Measurements from ENCODE around the gene MGAM2.

The MGAM2 gene

DNA sequence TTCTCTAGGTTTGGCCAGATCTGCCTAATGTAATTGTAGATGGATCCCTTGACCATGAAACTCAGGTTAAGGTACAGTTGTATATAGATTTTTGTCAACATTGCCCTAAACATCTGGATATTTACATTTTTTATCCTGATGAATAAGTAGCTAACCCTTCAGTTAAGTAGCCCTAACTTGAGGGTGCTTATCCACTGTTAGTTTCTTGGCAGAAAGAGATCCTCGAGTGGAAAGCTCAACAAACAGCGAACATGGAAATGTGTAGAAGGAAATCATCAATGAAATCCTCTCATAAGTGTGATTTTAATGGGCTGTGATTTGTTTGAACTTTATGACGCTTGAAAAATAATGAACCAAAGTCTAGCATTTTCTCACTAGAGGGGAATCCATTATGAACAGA, 73.6 kb downstream of the MGAM2 start:
- H3K4me3 ChIP-seq = no peak overlapping the region
- TF ChIP-seq, protein P1, sequence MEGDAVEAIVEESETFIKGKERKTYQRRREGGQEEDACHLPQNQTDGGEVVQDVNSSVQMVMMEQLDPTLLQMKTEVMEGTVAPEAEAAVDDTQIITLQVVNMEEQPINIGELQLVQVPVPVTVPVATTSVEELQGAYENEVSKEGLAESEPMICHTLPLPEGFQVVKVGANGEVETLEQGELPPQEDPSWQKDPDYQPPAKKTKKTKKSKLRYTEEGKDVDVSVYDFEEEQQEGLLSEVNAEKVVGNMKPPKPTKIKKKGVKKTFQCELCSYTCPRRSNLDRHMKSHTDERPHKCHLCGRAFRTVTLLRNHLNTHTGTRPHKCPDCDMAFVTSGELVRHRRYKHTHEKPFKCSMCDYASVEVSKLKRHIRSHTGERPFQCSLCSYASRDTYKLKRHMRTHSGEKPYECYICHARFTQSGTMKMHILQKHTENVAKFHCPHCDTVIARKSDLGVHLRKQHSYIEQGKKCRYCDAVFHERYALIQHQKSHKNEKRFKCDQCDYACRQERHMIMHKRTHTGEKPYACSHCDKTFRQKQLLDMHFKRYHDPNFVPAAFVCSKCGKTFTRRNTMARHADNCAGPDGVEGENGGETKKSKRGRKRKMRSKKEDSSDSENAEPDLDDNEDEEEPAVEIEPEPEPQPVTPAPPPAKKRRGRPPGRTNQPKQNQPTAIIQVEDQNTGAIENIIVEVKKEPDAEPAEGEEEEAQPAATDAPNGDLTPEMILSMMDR (IDR thresholded peaks at IDR 0.05) = no peak
- no peak for DNase-seq (ENCODE audit: low spot score)
- H3K27ac ChIP-seq = no peak overlapping the region

DNA sequence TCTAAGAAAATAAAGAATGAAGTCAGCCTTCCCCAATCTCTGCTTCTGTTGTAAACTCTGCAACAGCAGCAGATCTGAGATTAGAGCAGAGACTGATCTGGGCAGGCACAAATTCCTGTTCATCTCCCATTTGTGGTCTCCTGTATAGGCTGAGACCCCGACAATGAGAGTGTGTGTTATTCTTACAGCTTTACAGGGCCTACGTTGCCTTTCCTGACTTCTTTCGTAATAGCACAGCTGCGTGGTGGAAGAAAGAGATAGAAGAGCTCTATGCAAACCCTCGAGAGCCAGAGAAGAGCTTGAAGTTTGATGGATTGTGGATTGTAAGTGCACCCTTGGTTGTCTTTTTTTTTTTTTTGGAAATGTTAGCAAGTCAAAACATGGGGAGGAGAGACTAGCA, 74.3 kb downstream of the MGAM2 start:
- Histone ChIP-seq H3K4me3 (no peak overlapping the region), H3K27ac (no peak overlapping the region)
- TF ChIP-seq, protein P1 (IDR thresholded peaks at IDR 0.05) = no peak
- DNase-seq (ENCODE audit: low spot score) = no peak

DNA sequence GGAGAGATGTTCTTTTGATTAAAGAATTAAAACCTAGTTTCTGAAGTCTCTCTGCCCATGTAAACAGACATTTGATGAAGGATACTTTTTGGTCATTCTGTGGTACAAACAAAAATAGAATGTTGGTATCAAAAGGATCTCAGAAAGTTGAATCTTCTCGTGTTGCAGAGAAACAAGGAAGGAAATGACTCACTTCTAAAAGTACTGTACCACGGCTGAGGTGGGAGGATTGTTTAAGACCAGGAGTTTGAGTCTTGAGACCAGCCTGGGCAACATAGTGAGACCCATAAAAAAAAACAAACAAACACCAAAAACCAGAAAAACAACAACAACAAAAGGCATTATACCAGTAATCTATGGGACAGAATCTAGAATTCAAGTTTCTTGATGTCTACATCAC, 76.6 kb downstream of the MGAM2 start:
- Histone ChIP-seq H3K27ac (no peak overlapping the region), H3K4me3 (no peak overlapping the region)
- TF ChIP-seq, protein P1 (IDR thresholded peaks at IDR 0.05) = no peak
- DNase-seq (ENCODE audit: low spot score) = no peak

DNA sequence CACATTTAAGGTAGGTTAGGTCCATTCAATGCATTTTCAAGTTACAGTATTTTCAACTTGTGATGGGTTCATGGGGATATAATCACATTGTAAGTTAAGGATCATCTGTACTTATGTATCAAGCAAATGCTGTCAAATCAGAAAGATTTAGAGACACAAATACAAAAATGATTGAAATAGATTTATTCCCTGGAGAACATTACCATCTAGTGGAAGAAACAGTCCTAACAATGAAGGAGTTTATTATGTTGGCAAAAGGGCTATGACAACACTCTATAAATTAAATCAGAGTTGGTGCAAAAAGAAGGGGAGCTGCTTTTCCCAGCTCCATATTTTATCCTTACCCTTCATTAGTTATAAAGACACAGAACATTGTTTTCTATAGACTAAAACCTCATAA, 77.3 kb downstream of the MGAM2 start:
- H3K27ac ChIP-seq = no peak overlapping the region
- H3K4me3 ChIP-seq = no peak overlapping the region
- TF ChIP-seq, protein P1 (IDR thresholded peaks at IDR 0.05) = peak; percentile 11
- no peak for DNase-seq (ENCODE audit: low spot score)

DNA sequence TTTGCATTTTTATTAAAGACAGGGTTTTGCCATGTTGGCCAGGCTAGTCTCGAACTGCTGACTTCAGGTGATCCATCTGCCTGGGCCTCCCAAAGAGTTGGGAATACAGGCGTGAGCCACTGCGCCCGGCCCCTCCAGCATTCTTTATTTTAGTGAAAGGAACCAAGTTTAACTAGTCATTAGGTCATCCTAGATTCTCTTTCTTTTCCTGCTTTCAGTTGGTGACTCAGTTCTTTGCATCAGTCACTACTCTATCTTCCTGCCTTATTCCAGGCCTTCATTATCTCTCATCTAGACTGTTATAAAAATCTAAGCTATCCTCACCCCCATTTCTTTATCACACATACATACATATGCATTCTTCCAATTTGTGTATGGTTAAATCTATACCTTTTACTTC, 82.7 kb downstream of the MGAM2 start:
- Histone ChIP-seq H3K4me3 (no peak overlapping the region), H3K27ac (no peak overlapping the region)
- TF ChIP-seq, protein P1 (IDR thresholded peaks at IDR 0.05) = no peak
- DNase-seq (ENCODE audit: low spot score) = no peak

DNA sequence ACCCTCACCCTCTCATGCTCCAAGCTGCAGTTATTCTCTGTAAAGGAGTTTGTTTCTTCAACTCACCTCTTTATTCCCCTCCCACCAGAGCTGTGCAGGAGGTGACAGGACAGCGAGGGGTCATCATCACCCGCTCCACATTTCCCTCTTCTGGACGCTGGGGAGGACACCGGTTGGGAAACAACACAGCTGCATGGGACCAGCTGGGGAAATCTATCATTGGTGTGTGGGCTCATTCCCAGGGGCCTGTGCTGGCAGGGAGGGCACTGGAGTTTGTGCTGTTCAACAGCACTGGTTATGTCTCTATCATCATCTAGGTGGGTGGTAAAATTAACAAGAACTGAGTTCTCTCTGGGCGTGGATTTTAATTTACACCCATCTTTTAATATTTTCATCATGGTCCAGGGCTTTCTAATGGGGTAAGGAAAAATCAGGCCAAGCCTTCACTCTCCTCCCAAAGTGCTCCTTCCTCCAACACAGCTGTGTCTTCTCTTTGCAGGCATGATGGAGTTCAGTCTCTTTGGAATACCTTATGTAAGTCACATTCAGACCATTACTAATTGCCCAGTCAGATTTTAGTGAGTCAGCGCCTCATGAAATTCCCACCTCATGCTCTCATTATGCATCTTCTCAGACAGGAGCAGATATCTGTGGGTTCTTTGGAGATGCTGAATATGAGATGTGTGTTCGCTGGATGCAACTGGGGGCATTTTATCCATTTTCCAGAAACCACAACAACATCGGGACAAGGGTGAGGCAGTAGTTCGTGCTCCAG, 84.7 kb downstream of the MGAM2 start:
- Histone ChIP-seq H3K27ac (no peak overlapping the region), H3K4me3 (no peak overlapping the region)
- TF ChIP-seq, protein P1 (IDR thresholded peaks at IDR 0.05) = no peak
- no peak for DNase-seq (ENCODE audit: low spot score)

DNA sequence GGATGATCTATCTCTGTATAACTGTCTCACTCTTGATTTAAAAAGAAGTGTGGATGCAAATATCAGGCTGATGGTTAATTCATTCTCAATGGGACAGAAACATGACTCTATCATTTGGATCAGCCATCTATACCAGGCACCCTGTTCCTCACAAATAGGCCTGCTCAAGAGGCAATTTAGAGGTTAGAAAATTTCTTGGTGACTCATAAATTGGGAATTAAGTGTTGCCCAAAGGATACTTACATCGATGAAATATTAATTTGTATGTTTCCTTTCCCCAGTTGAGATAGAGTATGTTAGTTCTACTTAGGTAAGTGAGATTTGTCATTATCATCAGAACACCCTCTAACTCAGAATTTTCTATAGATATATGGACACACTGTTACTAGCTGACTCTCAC, 88.7 kb downstream of the MGAM2 start:
- TF ChIP-seq, protein P1 (IDR thresholded peaks at IDR 0.05) = no peak
- H3K27ac ChIP-seq = no peak overlapping the region
- no peak for DNase-seq (ENCODE audit: low spot score)
- H3K4me3 ChIP-seq = no peak overlapping the region

Data from coronary artery (tissue), 2 donors.